Epidermal melanocyte (primary cell): ENCODE results near the gene PRRG4.
"Not testable (repeated sequence)": the region's sequence is repeated elsewhere in the genome, so short reads cannot be mapped to it uniquely, and the experiment has no call there.

Source experiments
- DNase-seq: peaks from one replicate; pipeline ENCODE4 v3.0.0; 2011; ENCODE audit warnings: low spot score; ENCODE audit not compliant: insufficient read length

The PRRG4 gene

GRCh38 chr11:32829680-32830412 is at the start of gene PRRG4:
PRRG4 (plus strand) TSS chr11:32829927; CDS start chr11:32830530, 603 bp downstream.
- DNase-seq = no peak

GRCh38 chr11:32780839-32781238 is 48.9 kb upstream of the PRRG4 start:
- not testable (repeated sequence) for DNase-seq

GRCh38 chr11:32781721-32782120 is 48.0 kb upstream of the PRRG4 start:
- DNase-seq = no peak

GRCh38 chr11:32785262-32785661 is 44.5 kb upstream of the PRRG4 start:
- DNase-seq = no peak

GRCh38 chr11:32786811-32787210 is 42.9 kb upstream of the PRRG4 start:
- no peak for DNase-seq

GRCh38 chr11:32790916-32791315 is 38.8 kb upstream of the PRRG4 start:
- DNase-seq = no peak

- DNase-seq = no peak
These were observed 37.4 kb upstream of the PRRG4 start for GRCh38 chr11:32792111-32792947.

- no peak for DNase-seq
These were observed 36.7 kb upstream of the PRRG4 start for GRCh38 chr11:32792948-32793475.

- DNase-seq = no peak
These were observed 35.3 kb upstream of the PRRG4 start, which contains the start of gene CCDC73 for GRCh38 chr11:32794439-32794838. CCDC73 (minus strand) TSS chr11:32794662; CDS start chr11:32760243, 34,419 bp downstream.

GRCh38 chr11:32796425-32796824 is 33.3 kb upstream of the PRRG4 start:
- no peak for DNase-seq

- DNase-seq = peak; percentile 50
These were observed 20.4 kb upstream of the PRRG4 start for GRCh38 chr11:32809313-32809712.

- DNase-seq = no peak
These were observed 12.4 kb upstream of the PRRG4 start for GRCh38 chr11:32817181-32817851.

- DNase-seq = no peak
These were observed 11.9 kb upstream of the PRRG4 start for GRCh38 chr11:32817852-32818183.

GRCh38 chr11:32819187-32819586 is 10.5 kb upstream of the PRRG4 start:
- DNase-seq = no peak

- no peak for DNase-seq
These were observed 9.2 kb upstream of the PRRG4 start for GRCh38 chr11:32820497-32820896.

- DNase-seq = no peak
These were observed 8.2 kb upstream of the PRRG4 start for GRCh38 chr11:32821517-32821916.

GRCh38 chr11:32821917-32822560 is 7.7 kb upstream of the PRRG4 start:
- DNase-seq = no peak

GRCh38 chr11:32823617-32824016 is 6.1 kb upstream of the PRRG4 start:
- DNase-seq = not testable (repeated sequence)

GRCh38 chr11:32826113-32826512 is 3.6 kb upstream of the PRRG4 start:
- DNase-seq = no peak

- DNase-seq = no peak
These were observed 2.5 kb upstream of the PRRG4 start for GRCh38 chr11:32827276-32827675.

- DNase-seq = no peak
These were observed 509 bp upstream of the PRRG4 start for GRCh38 chr11:32829157-32829679.
